PC-9 (cell line): ENCODE results near the gene CAMK2B. TPM values are rescaled to one million over a fixed set of nuclear protein-coding genes. Genes with fewer than 3 reads are reported as not detected.

Experiments
- BruUV-seq: library from RNA; stranded (reverse); fragments of 400-500 nt; replicated peaks from 2 replicates; lab custom pipeline; 2021; lab: Mats Ljungman, UMichigan
- CTCF ChIA-PET: fragments of 300-600 bp; sonication (Branson Sonifier 250); formaldehyde crosslinking; loops from one replicate; lab custom pipeline; 2022; ENCODE audit warnings: antibody characterized with exemption; lab: Charles Lee
- POLR2A ChIA-PET: fragments of 300-600 bp; sonication (Branson Sonifier 250); formaldehyde crosslinking; loops from one replicate; lab custom pipeline; 2022; ENCODE audit warnings: antibody characterized with exemption; ENCODE audit not compliant: unreplicated experiment; lab: Charles Lee
- DNase-seq, 2 experiments: peaks; one replicate each; pipeline versions ENCODE4 v3.0.0 to v3.0.0-alpha.2; 2015 to 2022; ENCODE audit warnings: mixed read lengths in 1 of 2
- H2AFZ ChIP-seq: fragments of 200-600 bp; sonication (generic); 2 replicates; pipeline ENCODE4 v1.8.1; 2017; ENCODE audit warnings: antibody characterized with exemption
- H3F3A ChIP-seq: fragments of 200-600 bp; sonication (generic); 2 replicates; pipeline ENCODE4 v1.8.1; 2017; ENCODE audit warnings: antibody characterized with exemption, mild to moderate bottlenecking, low read depth; ENCODE audit not compliant: insufficient read depth
- H3K27ac ChIP-seq: fragments of 200-600 bp; sonication (generic); 2 replicates; pipeline ENCODE4 v1.6.1; 2016; ENCODE audit warnings: mixed run types
- H3K27me3 ChIP-seq: fragments of 200-600 bp; sonication (generic); 2 replicates; pipeline ENCODE4 v1.6.1; 2016; ENCODE audit warnings: low read depth, mixed run types; ENCODE audit not compliant: insufficient read depth
- H3K36me3 ChIP-seq: fragments of 200-600 bp; sonication (generic); 2 replicates; pipeline ENCODE4 v1.6.1; 2016; ENCODE audit warnings: low read depth, mixed run types
- H3K4me1 ChIP-seq: fragments of 200-600 bp; sonication (generic); replicated peaks from 2 replicates; pipeline ENCODE4 v1.6.1; 2016; ENCODE audit warnings: mixed run types; ENCODE audit not compliant: insufficient read depth
- H3K4me2 ChIP-seq: fragments of 200-600 bp; sonication (generic); 2 replicates; pipeline ENCODE4 v1.6.1; 2017; ENCODE audit warnings: mixed run types
- H3K4me3 ChIP-seq: fragments of 200-600 bp; sonication (generic); 2 replicates; pipeline ENCODE4 v1.6.1; 2016; ENCODE audit warnings: mixed run types
- H3K79me2 ChIP-seq: fragments of 200-600 bp; sonication (generic); 2 replicates; pipeline ENCODE4 v1.6.1; 2017; ENCODE audit warnings: low read depth, mixed run types
- H3K9me2 ChIP-seq: fragments of 200-600 bp; sonication (generic); 2 replicates; pipeline ENCODE4 v1.8.1; 2017; ENCODE audit warnings: mild to moderate bottlenecking; ENCODE audit not compliant: insufficient read depth
- H3K9me3 ChIP-seq: fragments of 200-600 bp; sonication (generic); 2 replicates; pipeline ENCODE4 v1.8.1; 2016; ENCODE audit warnings: low read depth; ENCODE audit not compliant: insufficient read depth
- H4K20me1 ChIP-seq: fragments of 200-600 bp; sonication (generic); 2 replicates; pipeline ENCODE4 v1.8.1; 2017; ENCODE audit not compliant: insufficient read depth
- CTCF ChIP-seq: fragments of 200-600 bp; sonication (generic); conservative IDR thresholded peaks from 2 replicates; pipeline ENCODE4 v1.6.1; 2017; ENCODE audit warnings: mixed run types, antibody characterized with exemption, mild to moderate bottlenecking, moderate library complexity
- EZH2 ChIP-seq: fragments of 200-600 bp; sonication (generic); IDR thresholded peaks from 2 replicates; pipeline ENCODE4 v1.8.0; 2017; ENCODE audit warnings: antibody characterized with exemption, low read depth
- intact Hi-C: fragments of 100-400 bp; cut with micrococcal nuclease; formaldehyde crosslinking; loops from one replicate; pipeline ENCODE4 v1.10.0; 2022; ENCODE audit not compliant: unreplicated experiment
- total RNA-seq: library from RNA; stranded (reverse); gene quantifications from 2 replicates; pipeline ENCODE4 v1.2.3, GENCODE V29; 2021

Gene CAMK2B
- total RNA-seq, 1 experiment from 2014 or later = 0.15 TPM

GRCh38 chr7:44367475-44368043, 42.2 kb upstream of the CAMK2B start:
- Histone ChIP-seq H2AFZ (no peak overlapping the region), H3K27ac (no peak overlapping the region), H3F3A (peaks cover 19% of the 10 kb centered on the region; the same call in 1 of the 2 replicates), H4K20me1 (no peaks in the 10 kb centered on the region), H3K4me2 (no peak overlapping the region), H3K79me2 (no peaks in the 10 kb centered on the region), H3K9me2 (no peaks in the 10 kb centered on the region), H3K4me3 (no peak overlapping the region), H3K36me3 (no peaks in the 10 kb centered on the region), H3K4me1 (peaks cover 22% of the 10 kb centered on the region), H3K27me3 (no peaks in the 10 kb centered on the region), H3K9me3 (peaks cover 10% of the 10 kb centered on the region; the same call in 1 of the 2 replicates)
- BruUV-seq = no TSS peak
- no peak for TF ChIP-seq EZH2
- TF ChIP-seq CTCF = no peak
- CTCF ChIA-PET = no interaction called here
- POLR2A ChIA-PET = no interaction called here
- no peak for DNase-seq
- intact Hi-C loops = no loop called here

- intact Hi-C loops = no loop called here
- no peak overlapping the region for H3K4me2 ChIP-seq
- CTCF ChIA-PET = no interaction called here
These were observed 41.6 kb upstream of the CAMK2B start for GRCh38 chr7:44366986-44367385.

GRCh38 chr7:44353668-44354067, 28.3 kb upstream of the CAMK2B start:
- DNase-seq = no peak
- no peak for TF ChIP-seq CTCF
- TF ChIP-seq EZH2 = no peak
- no TSS peak for BruUV-seq

More at GRCh38 chr7:44366986-44367385, 41.6 kb upstream of the CAMK2B start:
- Histone ChIP-seq H3K9me2 (no peaks in the 10 kb centered on the region), H3F3A (peaks cover 16% of the 10 kb centered on the region; the same call in 1 of the 2 replicates), H3K4me1 (peaks cover 17% of the 10 kb centered on the region), H3K27me3 (no peaks in the 10 kb centered on the region), H3K27ac (no peak overlapping the region), H3K9me3 (peaks cover 10% of the 10 kb centered on the region; the same call in 1 of the 2 replicates), H3K4me3 (no peak overlapping the region), H2AFZ (no peak overlapping the region), H3K79me2 (no peaks in the 10 kb centered on the region), H3K36me3 (no peaks in the 10 kb centered on the region), H4K20me1 (no peaks in the 10 kb centered on the region)
- BruUV-seq = no TSS peak
- POLR2A ChIA-PET = no interaction called here
- no peak for DNase-seq
- TF ChIP-seq EZH2 (no peak), CTCF (no peak)

More at GRCh38 chr7:44353668-44354067, 28.3 kb upstream of the CAMK2B start:
- peaks cover 6% of the 10 kb centered on the region; the same call in 1 of the 2 replicates for H3K27me3 ChIP-seq
- no peaks in the 10 kb centered on the region for H3K9me2 ChIP-seq
- H2AFZ ChIP-seq = no peak overlapping the region
- ChIA-PET CTCF (no interaction called here), POLR2A (no interaction called here)
- intact Hi-C loops = no loop called here
- H4K20me1 ChIP-seq = no peaks in the 10 kb centered on the region
- no peak overlapping the region for H3K27ac ChIP-seq
- H3K79me2 ChIP-seq = no peaks in the 10 kb centered on the region
- no peak overlapping the region for H3K4me2 ChIP-seq
- H3K9me3 ChIP-seq = peaks cover 13% of the 10 kb centered on the region
- no peaks in the 10 kb centered on the region for H3K4me1 ChIP-seq
- H3K4me3 ChIP-seq = no peak overlapping the region
- H3F3A ChIP-seq = no peaks in the 10 kb centered on the region
- H3K36me3 ChIP-seq = no peaks in the 10 kb centered on the region
